Ascending aorta (tissue), 2 donors: ENCODE results near the gene PHACTR3. TPM values are rescaled to one million over a fixed set of nuclear protein-coding genes. Genes with fewer than 3 reads are reported as not detected.
A peak's percentile ranks its signal among the peaks of the same experiment; 100 is the strongest.

Experiments
- DNase-seq, 2 donors: peaks; one replicate each; pipeline ENCODE4 v3.0.0-alpha.2; 2019; ENCODE audit warnings: low spot score in 2 of 2
- H3K27ac ChIP-seq, 2 donors: fragments of 200-600 bp; sonication (generic); one replicate each; pipeline ENCODE4 v1.5.1; 2016 to 2017; ENCODE audit warnings: mild to moderate bottlenecking in 1 of 2
- H3K27me3 ChIP-seq: fragments of 200-600 bp; sonication (generic); one replicate; pipeline ENCODE4 v1.5.1; 2017
- H3K36me3 ChIP-seq, 2 donors: fragments of 200-600 bp; sonication (generic); one replicate each; pipeline ENCODE4 v1.5.1; 2016
- H3K4me1 ChIP-seq, 2 donors: fragments of 200-600 bp; sonication (generic); one replicate each; pipeline ENCODE4 v1.5.1; 2016 to 2017; ENCODE audit warnings: mild to moderate bottlenecking in 1 of 2
- H3K4me3 ChIP-seq, 2 donors: fragments of 200-600 bp; sonication (generic); one replicate each; pipeline ENCODE4 v1.5.1; 2016 to 2017; ENCODE audit warnings: mild to moderate bottlenecking in 1 of 2
- H3K9me3 ChIP-seq, 2 donors: fragments of 200-600 bp; sonication (generic); one replicate each; pipeline ENCODE4 v1.5.1; 2016
- intact Hi-C: fragments of 100-400 bp; cut with DNase I; formaldehyde crosslinking; loops from one replicate; pipeline ENCODE4 v1.15.1; 2023
- total RNA-seq: library from RNA; depleted of rRNA; stranded (reverse); fragments of >200 nt; gene quantifications from one replicate; pipeline ENCODE4 v1.1.0, GENCODE V29; 2016
- TF ChIP-seq, protein P1 (sequence below), 3 experiments: fragments of 200-600 bp in 2 of 3; fragments of 450-650 bp in 1 of 3; sonication (generic) in 2 of 3; IDR thresholded peaks; one replicate each; pipeline ENCODE4 v1.5.1; 2016 to 2019; ENCODE audit warnings: antibody characterized with exemption in 3 of 3, mild to moderate bottlenecking in 1 of 3, moderate library complexity in 1 of 3

Gene PHACTR3
- total RNA-seq, 1 donor from 2014 or later = not detected

DNA sequence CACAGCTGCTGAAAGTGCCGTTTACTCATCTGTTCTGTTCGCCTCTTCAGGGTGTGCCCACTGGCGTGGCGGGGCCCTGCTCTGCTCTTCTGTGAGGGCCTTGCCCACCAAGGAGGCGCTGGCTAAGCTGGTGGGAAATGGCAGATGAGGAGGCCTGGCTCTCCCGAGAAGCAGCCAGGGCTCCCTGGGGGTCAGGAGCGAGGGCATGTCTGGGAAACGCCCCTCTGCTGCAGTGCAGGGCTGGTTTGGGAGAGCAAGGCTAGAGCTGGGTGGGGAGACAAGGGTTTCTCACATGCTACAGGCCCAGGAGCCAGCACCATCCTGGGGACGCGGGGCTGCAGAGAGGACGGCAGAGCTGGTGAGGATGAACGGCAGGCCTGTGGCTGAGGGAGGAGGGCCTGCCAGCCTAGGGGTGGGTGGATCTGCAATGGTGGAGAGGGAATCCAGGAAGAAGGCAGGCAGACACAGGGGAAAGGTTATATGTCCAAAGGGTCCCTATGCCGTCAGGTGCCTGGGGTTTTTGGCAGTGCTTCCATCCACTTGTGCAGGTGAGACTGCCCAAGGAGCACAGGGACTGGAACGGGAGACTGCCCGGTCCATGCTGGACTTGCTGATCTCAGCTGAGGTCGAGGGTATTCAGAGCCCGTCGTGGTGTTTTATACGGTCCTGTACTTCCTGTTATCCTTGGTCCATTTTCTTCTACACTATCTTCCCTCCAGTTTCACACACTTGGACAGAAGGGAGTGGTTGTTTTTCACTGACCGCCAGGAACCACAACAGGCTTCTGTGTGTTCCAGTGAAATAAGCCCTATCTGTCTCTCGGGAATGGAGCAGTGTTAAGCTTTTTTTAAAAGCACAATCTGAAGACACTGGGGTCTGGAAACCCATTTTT is 209.9 kb downstream of the PHACTR3 start:
- TF ChIP-seq, protein P1, sequence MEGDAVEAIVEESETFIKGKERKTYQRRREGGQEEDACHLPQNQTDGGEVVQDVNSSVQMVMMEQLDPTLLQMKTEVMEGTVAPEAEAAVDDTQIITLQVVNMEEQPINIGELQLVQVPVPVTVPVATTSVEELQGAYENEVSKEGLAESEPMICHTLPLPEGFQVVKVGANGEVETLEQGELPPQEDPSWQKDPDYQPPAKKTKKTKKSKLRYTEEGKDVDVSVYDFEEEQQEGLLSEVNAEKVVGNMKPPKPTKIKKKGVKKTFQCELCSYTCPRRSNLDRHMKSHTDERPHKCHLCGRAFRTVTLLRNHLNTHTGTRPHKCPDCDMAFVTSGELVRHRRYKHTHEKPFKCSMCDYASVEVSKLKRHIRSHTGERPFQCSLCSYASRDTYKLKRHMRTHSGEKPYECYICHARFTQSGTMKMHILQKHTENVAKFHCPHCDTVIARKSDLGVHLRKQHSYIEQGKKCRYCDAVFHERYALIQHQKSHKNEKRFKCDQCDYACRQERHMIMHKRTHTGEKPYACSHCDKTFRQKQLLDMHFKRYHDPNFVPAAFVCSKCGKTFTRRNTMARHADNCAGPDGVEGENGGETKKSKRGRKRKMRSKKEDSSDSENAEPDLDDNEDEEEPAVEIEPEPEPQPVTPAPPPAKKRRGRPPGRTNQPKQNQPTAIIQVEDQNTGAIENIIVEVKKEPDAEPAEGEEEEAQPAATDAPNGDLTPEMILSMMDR (IDR thresholded peaks at IDR 0.05) = no peak
- Histone ChIP-seq H3K9me3 (no peaks in the 10 kb centered on the region), H3K4me3 (no peak overlapping the region), H3K27ac (no peak overlapping the region), H3K27me3 (no peaks in the 10 kb centered on the region), H3K4me1 (no peaks in the 10 kb centered on the region), H3K36me3 (no peaks in the 10 kb centered on the region)
- DNase-seq = peak in 1 of 2 donors; percentile 31
- intact Hi-C loops = no loop called here

- intact Hi-C loops = no loop called here
- H3K27me3 ChIP-seq = no peaks in the 10 kb centered on the region
- no peak overlapping the region for H3K4me3 ChIP-seq
- H3K4me1 ChIP-seq = no peaks in the 10 kb centered on the region
- no peak overlapping the region for H3K27ac ChIP-seq
- DNase-seq = no peak
- no peaks in the 10 kb centered on the region for H3K36me3 ChIP-seq
- H3K9me3 ChIP-seq = no peaks in the 10 kb centered on the region
- TF ChIP-seq, protein P1 (IDR thresholded peaks at IDR 0.05) = no peak
These were observed 210.6 kb downstream of the PHACTR3 start for GRCh38 chr20:59814840-59815340.

- peak in 1 of 2 donors; percentile 45 for DNase-seq
These were observed 211.9 kb downstream of the PHACTR3 start for GRCh38 chr20:59816146-59816738.

GRCh38 chr20:59817406-59817805 is 213.1 kb downstream of the PHACTR3 start:
- Histone ChIP-seq H3K4me3 (no peak overlapping the region), H3K36me3 (no peaks in the 10 kb centered on the region), H3K27me3 (no peaks in the 10 kb centered on the region), H3K9me3 (no peaks in the 10 kb centered on the region), H3K27ac (no peak overlapping the region), H3K4me1 (no peaks in the 10 kb centered on the region)
- intact Hi-C loops = no loop called here
- peak in 1 of 2 donors; percentile 49 for DNase-seq
- TF ChIP-seq, protein P1 (IDR thresholded peaks at IDR 0.05) = no peak

More at GRCh38 chr20:59816146-59816738, 211.9 kb downstream of the PHACTR3 start:
- H3K4me3 ChIP-seq = no peak overlapping the region
- no peaks in the 10 kb centered on the region for H3K4me1 ChIP-seq
- H3K27me3 ChIP-seq = no peaks in the 10 kb centered on the region
- H3K36me3 ChIP-seq = no peaks in the 10 kb centered on the region
- intact Hi-C loops = no loop called here
- H3K27ac ChIP-seq = no peak overlapping the region
- TF ChIP-seq, protein P1 (IDR thresholded peaks at IDR 0.05) = no peak
- no peaks in the 10 kb centered on the region for H3K9me3 ChIP-seq

DNA sequence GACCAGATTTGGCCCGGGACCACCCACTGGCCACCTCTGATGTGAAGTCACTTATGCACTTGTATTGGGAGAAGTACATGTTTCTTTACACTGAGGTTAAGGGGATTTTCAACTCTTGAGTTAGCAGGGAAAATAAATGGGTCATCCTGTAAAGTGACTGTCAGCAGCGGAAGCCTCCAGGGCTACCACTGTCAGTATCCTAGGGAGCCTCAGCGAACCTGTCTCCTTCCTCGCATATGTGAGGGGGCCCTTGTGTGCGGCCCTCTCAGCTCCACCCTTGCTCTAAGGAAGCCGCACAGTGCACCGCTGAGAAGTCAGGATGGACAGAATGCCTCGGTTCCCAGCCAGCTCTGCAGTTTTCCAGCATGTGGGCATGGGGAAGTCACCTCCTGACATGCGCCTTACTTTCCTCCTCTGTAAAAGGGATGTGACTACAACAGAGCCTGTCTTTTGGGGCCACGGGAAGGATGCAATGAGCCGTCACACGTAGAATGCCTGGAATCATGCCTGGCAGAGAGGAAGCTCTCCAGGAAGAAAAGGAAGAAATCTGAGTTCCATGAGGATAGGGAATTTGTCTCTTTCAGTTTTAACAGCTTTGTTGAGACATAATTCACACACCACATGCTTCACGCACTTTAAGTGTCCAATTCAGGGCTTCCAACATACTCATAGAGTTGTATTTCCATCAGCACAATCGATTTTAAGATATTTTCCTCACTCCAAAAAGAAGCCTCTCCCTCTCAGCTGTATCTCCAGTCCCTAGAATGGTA is 213.7 kb downstream of the PHACTR3 start:
- no peaks in the 10 kb centered on the region for H3K27me3 ChIP-seq
- H3K4me3 ChIP-seq = no peak overlapping the region
- H3K9me3 ChIP-seq = no peaks in the 10 kb centered on the region
- intact Hi-C loops = no loop called here
- no peaks in the 10 kb centered on the region for H3K36me3 ChIP-seq
- no peak for DNase-seq
- no peak overlapping the region for H3K27ac ChIP-seq
- TF ChIP-seq, protein P1 (IDR thresholded peaks at IDR 0.05) = no peak
- H3K4me1 ChIP-seq = no peaks in the 10 kb centered on the region
